Measurements from ENCODE around the gene SPATA9.

GRCh38 chr5:95684361-95684760 is 1.6 kb upstream of the SPATA9 start:
- TF ChIP-seq ZNF354B (CRISPR knock-in tag; IDR thresholded peaks at IDR 0.05): no peak
- TF ChIP-seq MEF2D (tag; conservative IDR thresholded peaks at IDR 0.05; ENCODE audit: low read depth): no peak
- no peak for TF ChIP-seq TRIM28 (IDR thresholded peaks at IDR 0.05)
- TF ChIP-seq, protein P1, sequence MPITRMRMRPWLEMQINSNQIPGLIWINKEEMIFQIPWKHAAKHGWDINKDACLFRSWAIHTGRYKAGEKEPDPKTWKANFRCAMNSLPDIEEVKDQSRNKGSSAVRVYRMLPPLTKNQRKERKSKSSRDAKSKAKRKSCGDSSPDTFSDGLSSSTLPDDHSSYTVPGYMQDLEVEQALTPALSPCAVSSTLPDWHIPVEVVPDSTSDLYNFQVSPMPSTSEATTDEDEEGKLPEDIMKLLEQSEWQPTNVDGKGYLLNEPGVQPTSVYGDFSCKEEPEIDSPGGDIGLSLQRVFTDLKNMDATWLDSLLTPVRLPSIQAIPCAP (CRISPR knock-in tag; IDR thresholded peaks at IDR 0.05; ENCODE audit: borderline replicate concordance): no peak
- TF ChIP-seq EZH2 (IDR thresholded peaks at IDR 0.05; ENCODE audit: borderline replicate concordance, low read depth, low read length): no peak
